Naive thymus-derived CD4-positive, alpha-beta T cell (primary cell): Measurements from ENCODE around the gene INHA. TPM values are rescaled to one million over a fixed set of nuclear protein-coding genes. Genes with fewer than 3 reads are reported as not detected.

Experiments used
- ATAC-seq: fragments of 150-1000 bp; cut with Tn5 transposase; 2 replicates; pipeline ENCODE4 v1.10.0; 2021; ENCODE audit warnings: mild to moderate bottlenecking, moderate library complexity
- CTCF ChIA-PET: fragments of 350-600 bp; sonication (Branson Sonifier 250); formaldehyde crosslinking; loops from one replicate; lab custom pipeline; 2021; ENCODE audit warnings: antibody characterized with exemption; lab: Charles Lee
- POLR2A ChIA-PET: fragments of 350-600 bp; sonication (Branson Sonifier 250); formaldehyde crosslinking; loops from one replicate; lab custom pipeline; 2021; ENCODE audit warnings: antibody characterized with exemption, inconsistent platforms; lab: Charles Lee
- DNase-seq, 9 donors: peaks; one replicate each; pipeline versions ENCODE4 v3.0.0 to v3.0.0-alpha.2; 2020 to 2022; ENCODE audit warnings: mixed read lengths in 1 of 9
- H3K27ac ChIP-seq: one replicate; pipeline ENCODE4 v1.7.0; 2013; ENCODE audit warnings: mild to moderate bottlenecking, low read depth, low read length, moderate library complexity
- H3K27me3 ChIP-seq, 2 donors: one replicate each; pipeline ENCODE4 v1.7.0; 2013; ENCODE audit warnings: low read length in 2 of 2, mild to moderate bottlenecking in 2 of 2, moderate library complexity in 2 of 2; ENCODE audit not compliant: control insufficient read depth in 2 of 2, insufficient read depth in 2 of 2
- H3K36me3 ChIP-seq, 3 experiments: 1 replicate in 2 of 3; 2 replicates in 1 of 3; pipeline ENCODE4 v1.7.0; 2013; ENCODE audit warnings: low read length in 3 of 3, mild to moderate bottlenecking in 3 of 3, moderate library complexity in 1 of 3; ENCODE audit not compliant: insufficient read depth in 3 of 3, control insufficient read depth in 2 of 3
- H3K4me1 ChIP-seq, 2 donors: one replicate each; pipeline ENCODE4 v1.7.0; 2013; ENCODE audit warnings: low read length in 2 of 2, mild to moderate bottlenecking in 2 of 2, moderate library complexity in 1 of 2; ENCODE audit not compliant: control insufficient read depth in 2 of 2, insufficient read depth in 2 of 2
- H3K4me3 ChIP-seq: 2 replicates; pipeline ENCODE4 v1.7.0; 2013; ENCODE audit warnings: mild to moderate bottlenecking, low read length
- H3K9me3 ChIP-seq, 3 experiments: 1 replicate in 2 of 3; 2 replicates in 1 of 3; pipeline ENCODE4 v1.7.0; 2013; ENCODE audit warnings: low read length in 3 of 3; ENCODE audit not compliant: control insufficient read depth in 2 of 3
- H3K27ac Mint-ChIP-seq, 9 donors: one replicate each; pipeline ENCODE4 v1.8.0; 2020 to 2022; ENCODE audit warnings: mixed read lengths in 9 of 9, mild to moderate bottlenecking in 8 of 9, moderate library complexity in 5 of 9, inconsistent platforms in 2 of 9
- H3K27me3 Mint-ChIP-seq, 5 donors: one replicate each; pipeline ENCODE4 v1.8.0; 2021 to 2022; ENCODE audit warnings: mixed read lengths in 5 of 5, mild to moderate bottlenecking in 1 of 5
- H3K36me3 Mint-ChIP-seq, 5 donors: one replicate each; pipeline ENCODE4 v1.8.0; 2020 to 2022; ENCODE audit warnings: mixed read lengths in 5 of 5, mild to moderate bottlenecking in 3 of 5, inconsistent platforms in 1 of 5
- H3K4me1 Mint-ChIP-seq, 7 donors: one replicate each; pipeline ENCODE4 v1.8.0; 2020 to 2022; ENCODE audit warnings: mixed read lengths in 7 of 7, mild to moderate bottlenecking in 3 of 7, inconsistent platforms in 1 of 7
- H3K4me3 Mint-ChIP-seq, 10 donors: one replicate each; pipeline ENCODE4 v1.8.0; 2020 to 2022; ENCODE audit warnings: mild to moderate bottlenecking in 10 of 10, mixed read lengths in 10 of 10, moderate library complexity in 6 of 10, inconsistent platforms in 2 of 10
- H3K9me3 Mint-ChIP-seq, 11 donors: one replicate each; pipeline ENCODE4 v1.8.0; 2020 to 2022; ENCODE audit warnings: mixed read lengths in 11 of 11, mild to moderate bottlenecking in 4 of 11, inconsistent platforms in 1 of 11, moderate library complexity in 1 of 11
- intact Hi-C, 2 donors: fragments of 100-400 bp; cut with micrococcal nuclease; formaldehyde crosslinking; loops; one replicate each; pipeline ENCODE4 v1.15.1; 2023
- polyA plus RNA-seq, 2 donors: library from polyadenylated mRNA; unstranded; fragments of 300-500 nt; fragmentation: Illumina TruSeq; gene quantifications; one replicate each; pipeline ENCODE4 v1.2.3, GENCODE V29; 2021
- total RNA-seq, 6 experiments: library from RNA in 5 of 6; stranded (reverse) in 5 of 6; gene quantifications; 1 replicate in 5 of 6; 2 replicates in 1 of 6; pipeline ENCODE4 v1.2.3 and lab custom pipeline; 2021 to 2026

The INHA gene
- total and polyA plus RNA-seq, 7 experiments from 2014 or later = 0.21 TPM; not detected in 6

- Mint-ChIP-seq H3K9me3 (no peaks in the 10 kb centered on the region), H3K27ac (no peak overlapping the region), H3K27me3 (peaks cover 0 to 4% (median 0%) of the 10 kb centered on the region in 5 donors), H3K4me1 (peaks cover 0 to 10% (median 3%) of the 10 kb centered on the region in 7 donors), H3K36me3 (peaks cover 0 to 4% (median 0%) of the 10 kb centered on the region in 5 donors), H3K4me3 (no peak overlapping the region)
- ChIA-PET POLR2A (no interaction called here), CTCF (interaction anchor here (0.7 kb wide), 1 partner anchor 77 kb away, joined by 3 read pairs; no protein-coding TSS in a partner anchor)
- intact Hi-C loops = no loop called here
- H3K27ac ChIP-seq = no peak overlapping the region
- H3K36me3 ChIP-seq = no peaks in the 10 kb centered on the region
- H3K4me1 ChIP-seq = peaks cover 2 to 3% of the 10 kb centered on the region in 2 donors
- H3K27me3 ChIP-seq = no peaks in the 10 kb centered on the region
- no peak for ATAC-seq
- no peak overlapping the region for H3K4me3 ChIP-seq
- no peak for DNase-seq
- no peaks in the 10 kb centered on the region for H3K9me3 ChIP-seq
Observed at GRCh38 chr2:219536967-219537366, 35.1 kb upstream of the INHA start.

DNA sequence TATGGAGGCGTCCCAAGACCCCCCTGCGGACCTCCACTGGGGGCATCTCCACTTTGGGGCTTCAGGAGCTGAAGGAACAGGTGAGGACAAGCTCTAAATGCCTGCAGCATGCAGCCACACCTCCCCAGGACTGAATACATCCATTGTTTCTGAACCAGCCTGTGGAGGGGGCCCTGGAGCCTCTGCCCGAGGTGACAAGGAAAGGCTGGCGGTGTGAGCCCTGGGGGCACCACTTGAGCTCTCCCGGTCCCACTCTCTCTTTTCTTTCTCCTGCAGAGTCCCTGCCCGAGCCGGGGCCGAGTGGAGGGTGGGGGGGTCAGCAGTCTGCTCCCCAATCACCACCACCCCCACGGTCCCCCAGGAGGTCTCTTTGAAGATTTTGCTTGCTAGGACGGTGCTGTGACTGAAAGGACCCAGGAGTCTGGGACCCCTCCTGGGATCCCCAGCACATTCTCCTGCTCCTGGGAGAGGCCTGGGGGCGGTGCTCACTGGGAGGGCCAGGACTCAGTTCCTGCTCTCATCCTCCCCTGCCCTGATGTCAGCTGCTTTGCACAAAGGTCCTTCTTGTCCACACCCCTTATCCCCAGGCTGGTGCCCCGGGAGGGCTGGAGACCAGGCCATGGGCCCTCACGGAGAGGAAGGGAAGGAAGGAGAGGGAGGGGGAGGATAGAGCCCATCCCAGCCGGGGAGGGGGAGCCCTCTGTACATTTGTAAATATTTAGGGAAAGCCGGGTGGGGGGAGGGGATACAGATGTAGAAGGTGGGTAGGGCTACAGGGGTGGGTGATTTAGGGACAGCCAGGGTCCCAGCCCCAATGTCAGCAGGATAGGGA is 34.2 kb upstream of the INHA start:
- ATAC-seq (no peak), DNase-seq (no peak)
- no peaks in the 10 kb centered on the region for H3K27me3 ChIP-seq
- H3K36me3 ChIP-seq = no peaks in the 10 kb centered on the region
- no peak overlapping the region for H3K27ac ChIP-seq
- H3K4me3 ChIP-seq = no peak overlapping the region
- ChIA-PET CTCF (interaction anchor here (0.7 to 1.0 kb wide), 2 partner anchors 22 to 78 kb away, joined by 3 to 4 read pairs; no protein-coding TSS in a partner anchor), POLR2A (interaction anchor here (0.7 kb wide), 1 partner anchor 558 kb away, joined by 3 read pairs; no protein-coding TSS in a partner anchor)
- Mint-ChIP-seq H3K4me3 (no peak overlapping the region), H3K36me3 (peaks cover 0 to 4% (median 0%) of the 10 kb centered on the region in 5 donors), H3K27me3 (no peaks in the 10 kb centered on the region), H3K9me3 (no peaks in the 10 kb centered on the region), H3K27ac (no peak overlapping the region), H3K4me1 (peaks cover 8 to 19% (median 12%) of the 10 kb centered on the region in 7 donors)
- no peaks in the 10 kb centered on the region for H3K9me3 ChIP-seq
- intact Hi-C loops = no loop called here
- peaks cover 10 to 12% of the 10 kb centered on the region in 2 donors for H3K4me1 ChIP-seq

DNA sequence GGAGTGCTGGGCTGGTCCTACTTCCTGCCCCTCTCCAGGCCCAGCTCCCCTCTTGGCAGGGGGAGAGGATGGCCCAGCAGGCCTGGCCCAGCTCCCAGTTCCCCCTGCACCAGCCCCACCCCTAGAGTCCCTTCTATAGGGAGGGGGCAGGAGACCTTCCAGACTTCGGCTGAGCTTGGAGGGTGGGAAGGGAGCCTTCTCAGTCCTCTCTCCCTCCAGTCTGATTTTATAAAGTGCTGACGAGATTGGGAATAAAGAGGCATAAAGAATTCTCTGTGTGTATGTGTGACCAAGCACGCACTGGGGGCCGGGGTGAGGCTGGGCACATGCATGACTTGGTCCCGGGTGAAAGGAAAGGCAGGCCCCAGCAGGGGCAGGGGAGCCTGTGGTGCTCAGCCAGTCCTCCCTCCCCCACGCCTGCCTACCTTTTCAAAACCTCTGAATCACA is 33.6 kb upstream of the INHA start:
- no peaks in the 10 kb centered on the region for H3K27me3 Mint-ChIP-seq
- H3K9me3 Mint-ChIP-seq = no peaks in the 10 kb centered on the region
- Histone ChIP-seq H3K27ac (no peak overlapping the region), H3K4me1 (peaks cover 10 to 12% of the 10 kb centered on the region in 2 donors), H3K4me3 (no peak overlapping the region), H3K27me3 (no peaks in the 10 kb centered on the region), H3K36me3 (no peaks in the 10 kb centered on the region), H3K9me3 (no peaks in the 10 kb centered on the region)
- DNase-seq (no peak), ATAC-seq (no peak)
- ChIA-PET POLR2A (interaction anchor here (0.7 kb wide), 1 partner anchor 559 kb away, joined by 3 read pairs; no protein-coding TSS in a partner anchor), CTCF (interaction anchor here (0.6 to 1.2 kb wide), 3 partner anchors 8 to 148 kb away, joined by 3 to 4 read pairs (median 4); no protein-coding TSS in a partner anchor)
- no peak overlapping the region for H3K27ac Mint-ChIP-seq
- intact Hi-C loops = no loop called here
- peaks cover 0 to 4% (median 0%) of the 10 kb centered on the region in 5 donors for H3K36me3 Mint-ChIP-seq
- H3K4me3 Mint-ChIP-seq = no peak overlapping the region
- H3K4me1 Mint-ChIP-seq = peaks cover 8 to 20% (median 12%) of the 10 kb centered on the region in 7 donors

DNA sequence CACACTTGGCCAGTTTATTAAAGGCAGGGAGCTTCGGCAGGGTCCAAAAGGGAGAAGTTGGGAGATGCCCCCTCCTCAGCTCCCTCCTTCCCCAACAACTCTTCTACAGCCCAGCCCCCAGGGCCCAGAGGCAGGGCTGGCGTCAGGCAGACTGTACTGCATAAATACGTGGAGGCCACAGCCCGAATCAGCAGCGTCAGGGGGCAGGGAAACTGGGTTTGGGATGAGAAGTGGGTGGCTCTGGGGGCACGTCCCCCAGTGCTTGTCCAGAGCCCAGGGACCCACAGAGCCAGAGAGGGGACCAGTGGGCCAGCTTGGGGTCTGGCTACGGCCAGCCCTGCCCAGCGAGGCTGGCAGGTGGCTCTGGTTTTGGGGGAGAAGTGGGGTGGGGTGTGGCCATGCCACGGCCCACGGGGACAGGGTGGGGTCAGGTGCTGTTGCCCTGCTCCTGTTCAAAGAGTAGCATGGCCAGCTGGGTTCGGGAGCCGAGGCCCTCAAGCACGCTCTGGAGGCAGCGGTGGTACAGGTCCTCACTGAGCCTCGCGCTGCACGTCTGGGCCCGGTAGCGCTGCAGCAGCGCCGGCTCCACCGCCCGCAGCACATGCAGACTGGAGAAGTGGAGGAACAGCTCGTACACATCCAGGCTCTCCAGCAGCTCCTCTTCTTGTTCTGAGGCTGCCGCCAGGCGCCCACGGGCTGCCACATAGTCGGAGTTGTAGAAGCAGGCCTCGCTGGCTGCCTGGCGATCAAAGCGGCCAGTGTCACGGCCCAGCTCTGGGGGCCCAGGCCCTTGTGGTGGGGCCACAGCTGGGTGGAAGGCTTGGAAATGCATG is 32.9 kb upstream of the INHA start:
- Histone ChIP-seq H3K27ac (no peak overlapping the region), H3K27me3 (no peaks in the 10 kb centered on the region), H3K9me3 (no peaks in the 10 kb centered on the region), H3K36me3 (no peaks in the 10 kb centered on the region), H3K4me3 (no peak overlapping the region), H3K4me1 (peaks cover 10 to 12% of the 10 kb centered on the region in 2 donors)
- POLR2A ChIA-PET = no interaction called here
- Mint-ChIP-seq H3K4me1 (peaks cover 9 to 21% (median 14%) of the 10 kb centered on the region in 7 donors), H3K27me3 (peaks cover 0 to 1% (median 0%) of the 10 kb centered on the region in 5 donors), H3K9me3 (no peaks in the 10 kb centered on the region), H3K36me3 (peaks cover 0 to 4% (median 0%) of the 10 kb centered on the region in 5 donors), H3K4me3 (no peak overlapping the region), H3K27ac (no peak overlapping the region)
- CTCF ChIA-PET = interaction anchor here (0.6 to 6.2 kb wide), 6 partner anchors 9 to 149 kb away, joined by 3 to 47 read pairs (median 4); no protein-coding TSS in a partner anchor
- intact Hi-C loops = no loop called here
- no peak for ATAC-seq
- DNase-seq = no peak

GRCh38 chr2:219539926-219540678 is 32.0 kb upstream of the INHA start:
- H3K27ac Mint-ChIP-seq = no peak overlapping the region
- H3K4me1 ChIP-seq = peaks cover 10 to 12% of the 10 kb centered on the region in 2 donors
- no peaks in the 10 kb centered on the region for H3K27me3 ChIP-seq
- H3K4me3 ChIP-seq = no peak overlapping the region
- peaks cover 0 to 4% (median 0%) of the 10 kb centered on the region in 5 donors for H3K36me3 Mint-ChIP-seq
- no peak for DNase-seq
- H3K9me3 Mint-ChIP-seq = peaks cover 0 to 3% (median 0%) of the 10 kb centered on the region in 11 donors
- peaks cover 0 to 10% (median 0%) of the 10 kb centered on the region in 5 donors for H3K27me3 Mint-ChIP-seq
- peaks cover 18 to 30% (median 22%) of the 10 kb centered on the region in 7 donors for H3K4me1 Mint-ChIP-seq
- H3K9me3 ChIP-seq = no peaks in the 10 kb centered on the region
- no peak overlapping the region for H3K27ac ChIP-seq
- intact Hi-C loops = loop anchor here (2.0 to 5.0 kb wide), 9 partner anchors 248 to 1928 kb away; partner anchors contain the start of genes CNOT9 (in 1 of the 2), CTDSP1 (in 1 of the 2), DNAJB2 (in 1 of the 2) and NHEJ1 (in 1 of the 2)
- no peak overlapping the region for H3K4me3 Mint-ChIP-seq
- no peaks in the 10 kb centered on the region for H3K36me3 ChIP-seq
- no peak for ATAC-seq
- ChIA-PET CTCF (interaction anchor here (1.1 to 6.2 kb wide), 12 partner anchors 10 to 150 kb away, joined by 3 to 47 read pairs (median 4); partner anchors contain the start of gene STK11IP), POLR2A (no interaction called here)
